GM10266 (cell line): ENCODE data around the gene MRTFA.

ENCODE experiments used
- DNase-seq: peaks from one replicate; pipeline ENCODE4 v3.0.0; 2012; ENCODE audit errors: extremely low spot score
- TF ChIP-seq, protein P1 (sequence below): IDR thresholded peaks from 2 replicates; pipeline ENCODE4 v1.5.1; 2012; ENCODE audit warnings: mild to moderate bottlenecking, low read depth; ENCODE audit not compliant: control insufficient read depth, insufficient read depth; ENCODE audit errors: missing control alignments

Gene MRTFA

DNA sequence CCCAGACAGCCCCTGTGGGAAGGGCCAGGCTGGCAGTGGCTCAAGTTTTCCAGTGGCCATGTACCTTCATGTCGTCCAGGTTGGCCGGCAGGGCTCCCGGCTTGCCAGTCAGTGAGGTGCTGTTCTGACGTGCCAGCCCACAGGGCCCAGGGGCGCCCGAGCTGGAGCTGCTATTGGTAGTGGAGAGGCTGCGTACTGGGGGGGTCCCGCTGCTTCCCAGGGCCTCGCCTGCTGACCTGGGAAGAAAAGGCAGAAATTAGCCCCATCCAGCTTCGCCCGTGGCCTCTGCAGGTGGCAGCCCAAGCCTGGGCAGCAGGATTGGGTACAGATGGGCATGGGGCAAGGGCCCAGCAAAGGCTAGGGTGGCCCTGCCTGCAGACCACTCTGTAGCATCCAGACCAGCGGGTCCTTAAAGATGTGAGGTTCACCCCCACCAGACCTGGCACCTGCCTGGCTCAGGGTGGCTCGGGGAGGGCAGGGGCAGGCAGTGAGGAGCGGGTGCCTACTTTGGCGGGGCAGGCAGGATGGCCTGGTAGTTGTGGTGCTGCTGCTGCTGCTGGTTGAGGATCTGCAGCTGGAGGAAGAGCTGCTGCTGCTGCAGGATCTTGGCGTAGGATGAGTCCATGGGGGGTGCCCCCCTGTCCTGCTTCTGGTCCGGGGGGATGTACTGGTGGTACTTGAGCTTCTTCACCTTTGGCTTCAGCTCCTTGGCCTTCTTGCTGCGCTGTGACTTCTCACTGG is 216.0 kb downstream of the MRTFA start:
- TF ChIP-seq, protein P1, sequence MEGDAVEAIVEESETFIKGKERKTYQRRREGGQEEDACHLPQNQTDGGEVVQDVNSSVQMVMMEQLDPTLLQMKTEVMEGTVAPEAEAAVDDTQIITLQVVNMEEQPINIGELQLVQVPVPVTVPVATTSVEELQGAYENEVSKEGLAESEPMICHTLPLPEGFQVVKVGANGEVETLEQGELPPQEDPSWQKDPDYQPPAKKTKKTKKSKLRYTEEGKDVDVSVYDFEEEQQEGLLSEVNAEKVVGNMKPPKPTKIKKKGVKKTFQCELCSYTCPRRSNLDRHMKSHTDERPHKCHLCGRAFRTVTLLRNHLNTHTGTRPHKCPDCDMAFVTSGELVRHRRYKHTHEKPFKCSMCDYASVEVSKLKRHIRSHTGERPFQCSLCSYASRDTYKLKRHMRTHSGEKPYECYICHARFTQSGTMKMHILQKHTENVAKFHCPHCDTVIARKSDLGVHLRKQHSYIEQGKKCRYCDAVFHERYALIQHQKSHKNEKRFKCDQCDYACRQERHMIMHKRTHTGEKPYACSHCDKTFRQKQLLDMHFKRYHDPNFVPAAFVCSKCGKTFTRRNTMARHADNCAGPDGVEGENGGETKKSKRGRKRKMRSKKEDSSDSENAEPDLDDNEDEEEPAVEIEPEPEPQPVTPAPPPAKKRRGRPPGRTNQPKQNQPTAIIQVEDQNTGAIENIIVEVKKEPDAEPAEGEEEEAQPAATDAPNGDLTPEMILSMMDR, result no peak
- no peak for DNase-seq

DNA sequence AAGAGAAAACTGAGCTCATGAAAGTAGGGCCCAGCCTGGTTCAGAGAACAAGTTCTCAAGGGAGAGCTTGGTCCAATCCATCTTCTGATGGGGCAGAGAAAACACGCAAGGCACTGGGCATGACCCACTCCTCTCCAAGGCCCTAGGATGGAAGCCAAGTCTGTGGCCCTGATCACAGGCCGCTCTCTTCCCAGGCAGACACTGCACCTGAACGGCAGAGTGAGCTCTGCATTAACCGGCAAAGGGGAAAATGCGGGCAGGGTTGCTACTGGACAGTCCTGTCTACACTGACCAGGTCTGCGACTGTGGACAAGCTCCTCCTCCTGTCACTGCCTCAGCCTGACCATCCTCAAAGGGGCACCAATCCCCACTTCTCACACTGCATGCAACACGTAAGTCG is 216.8 kb downstream of the MRTFA start:
- DNase-seq, result no peak
- TF ChIP-seq, protein P1, result no peak

DNA sequence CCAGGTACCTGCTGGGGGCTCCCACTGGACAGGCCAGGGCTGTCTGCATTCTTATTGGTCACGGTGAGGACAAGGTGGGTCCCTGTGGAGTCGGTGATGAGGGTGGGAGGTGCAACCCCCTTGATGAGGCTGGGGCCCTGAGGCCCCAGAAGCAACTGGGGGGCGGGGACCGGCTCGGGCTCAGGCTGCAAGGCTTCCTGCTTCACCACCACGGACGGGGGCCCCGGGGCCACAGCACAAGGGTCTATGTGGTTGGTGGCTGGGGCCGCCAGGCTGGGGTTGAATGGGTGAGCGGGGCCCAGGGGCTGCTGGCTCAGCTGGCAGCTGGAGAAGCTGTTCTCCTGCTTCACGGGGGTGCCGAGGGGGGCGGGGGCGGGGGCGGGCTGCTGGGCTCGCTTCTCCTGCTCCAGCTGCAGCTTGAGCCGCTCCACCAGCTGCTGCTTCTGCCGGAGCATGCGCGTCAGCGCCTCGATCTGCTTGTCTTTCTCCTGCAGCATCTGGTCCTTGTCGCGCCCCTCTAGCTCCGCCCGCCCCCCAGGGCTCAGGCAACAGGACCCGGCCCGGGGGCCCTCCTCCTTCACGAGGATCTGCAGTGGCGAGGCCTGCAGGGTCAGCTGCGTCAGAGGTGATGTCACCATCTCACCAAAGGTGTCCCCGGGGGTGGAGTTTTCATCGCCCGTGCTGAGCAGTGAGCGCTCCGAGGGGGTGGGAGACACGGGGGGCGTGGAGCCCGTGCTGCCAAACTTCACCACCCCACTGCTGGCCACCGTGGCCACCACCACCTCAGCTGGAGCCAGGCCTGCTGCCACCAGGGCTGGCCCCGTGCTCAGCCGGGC is 217.9 kb downstream of the MRTFA start:
- TF ChIP-seq, protein P1, result no peak
- DNase-seq, result no peak

DNA sequence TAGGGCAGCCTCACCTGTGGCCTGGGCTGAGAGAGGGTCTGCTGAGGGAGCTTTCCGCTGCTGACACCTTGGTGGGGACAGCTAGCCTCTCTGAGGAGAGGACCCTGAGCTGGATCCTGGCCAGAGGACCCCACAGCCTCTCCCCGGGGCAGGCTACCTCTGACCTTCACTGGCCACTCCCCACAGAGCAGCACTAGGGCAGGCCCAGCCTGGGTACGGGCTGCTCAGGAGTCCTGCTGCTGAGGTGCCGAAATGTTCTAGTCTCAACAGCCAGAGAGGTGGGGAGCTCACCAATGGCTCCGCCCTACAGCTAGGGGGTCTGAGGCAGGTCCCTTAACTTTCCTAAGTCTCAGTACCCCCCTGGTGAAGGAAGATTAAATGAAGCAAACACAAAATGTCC is 218.6 kb downstream of the MRTFA start:
- DNase-seq, result no peak
- TF ChIP-seq, protein P1, result no peak

DNA sequence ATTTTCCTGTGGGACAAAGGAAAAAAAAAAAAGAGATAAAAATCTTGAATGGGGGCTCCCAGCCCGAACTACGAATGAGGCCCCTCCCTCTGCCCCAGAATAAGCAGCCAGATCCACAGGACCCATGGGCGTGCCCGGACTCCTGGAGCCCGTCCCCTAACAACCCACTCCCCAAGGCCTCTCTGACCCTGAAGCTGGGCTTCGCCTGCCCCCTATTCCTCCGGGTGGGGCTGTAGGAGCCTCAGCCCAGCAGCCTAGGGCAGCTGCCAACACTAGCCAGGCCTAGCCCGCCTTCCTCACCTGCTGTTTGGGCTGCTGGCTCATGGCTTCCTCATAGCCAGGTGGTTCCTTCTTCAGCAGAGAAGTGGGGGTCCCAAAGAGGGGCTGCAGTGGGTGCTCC is 219.5 kb downstream of the MRTFA start:
- no peak for DNase-seq
- TF ChIP-seq, protein P1, result no peak

DNA sequence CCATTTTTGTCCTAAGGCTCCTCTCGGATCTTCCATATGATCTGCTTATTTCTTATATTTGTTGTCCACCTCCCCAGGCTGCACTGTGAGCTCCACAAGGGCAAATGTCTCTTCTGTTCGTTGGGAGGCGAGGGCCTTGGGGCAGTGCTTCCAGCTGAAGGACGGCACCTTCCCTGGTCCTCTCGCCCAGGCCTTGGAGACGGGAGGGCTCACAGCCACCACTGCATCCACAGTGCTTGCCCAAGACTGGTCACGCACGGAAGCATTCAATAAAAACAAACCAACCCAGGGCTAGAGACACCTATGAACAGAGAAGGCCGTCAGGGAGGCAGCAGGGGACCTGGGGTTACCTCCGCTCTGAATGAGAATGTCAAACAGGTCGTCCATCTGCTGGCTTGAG is 219.9 kb downstream of the MRTFA start:
- DNase-seq, result no peak
- TF ChIP-seq, protein P1, result no peak

DNA sequence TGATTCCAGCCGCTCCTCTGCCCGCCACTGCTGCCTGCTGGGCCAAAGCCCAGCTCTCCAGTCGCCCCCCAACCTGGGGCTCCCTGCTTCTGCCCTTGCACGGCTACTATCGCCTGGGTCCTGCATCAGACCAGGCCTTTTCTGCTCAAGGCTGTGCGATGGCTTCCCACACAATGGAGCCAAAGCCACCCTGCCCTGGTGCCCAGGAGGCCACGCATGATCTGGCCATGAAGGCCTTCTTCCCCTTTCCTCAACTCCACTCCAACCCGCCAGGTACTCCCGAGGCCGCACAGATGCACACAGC is 220.3 kb downstream of the MRTFA start:
- no peak for DNase-seq
- TF ChIP-seq, protein P1, result no peak
